ENCODE results near the gene NR6A1.

NR6A1 gene

GRCh38 chr9:124697326-124698200 lies 73.5 kb downstream of the NR6A1 start:
- no peak overlapping the region for H3K4me3 ChIP-seq (ENCODE audit: control insufficient read depth, low read depth, low read length)
- no peak for DNase-seq (ENCODE audit: low read depth)
- no peak for TF ChIP-seq CTCF (IDR thresholded peaks at IDR 0.05; ENCODE audit: control insufficient read depth, insufficient read depth, low read depth, low read length, missing control alignments)

GRCh38 chr9:124696101-124696500 lies 75.0 kb downstream of the NR6A1 start:
- no peak for DNase-seq (ENCODE audit: low read depth)
- TF ChIP-seq CTCF (IDR thresholded peaks at IDR 0.05; ENCODE audit: control insufficient read depth, insufficient read depth, low read depth, low read length, missing control alignments) = no peak
- no peak overlapping the region for H3K4me3 ChIP-seq (ENCODE audit: control insufficient read depth, low read depth, low read length)

GRCh38 chr9:124695280-124695890 lies 75.7 kb downstream of the NR6A1 start:
- no peak overlapping the region for H3K4me3 ChIP-seq (ENCODE audit: control insufficient read depth, low read depth, low read length)
- no peak for DNase-seq (ENCODE audit: low read depth)
- no peak for TF ChIP-seq CTCF (IDR thresholded peaks at IDR 0.05; ENCODE audit: control insufficient read depth, insufficient read depth, low read depth, low read length, missing control alignments)

GRCh38 chr9:124694414-124695279 lies 76.5 kb downstream of the NR6A1 start:
- no peak overlapping the region for H3K4me3 ChIP-seq (ENCODE audit: control insufficient read depth, low read depth, low read length)
- TF ChIP-seq CTCF (IDR thresholded peaks at IDR 0.05; ENCODE audit: control insufficient read depth, insufficient read depth, low read depth, low read length, missing control alignments) = no peak
- DNase-seq (ENCODE audit: low read depth) = no peak

GRCh38 chr9:124693403-124693802 lies 77.7 kb downstream of the NR6A1 start:
- TF ChIP-seq CTCF (IDR thresholded peaks at IDR 0.05; ENCODE audit: control insufficient read depth, insufficient read depth, low read depth, low read length, missing control alignments) = no peak
- no peak overlapping the region for H3K4me3 ChIP-seq (ENCODE audit: control insufficient read depth, low read depth, low read length)
- DNase-seq (ENCODE audit: low read depth) = no peak

GRCh38 chr9:124688238-124688904 lies 82.7 kb downstream of the NR6A1 start:
- no peak for DNase-seq (ENCODE audit: low read depth)
- TF ChIP-seq CTCF (IDR thresholded peaks at IDR 0.05; ENCODE audit: control insufficient read depth, insufficient read depth, low read depth, low read length, missing control alignments) = no peak
- H3K4me3 ChIP-seq (ENCODE audit: control insufficient read depth, low read depth, low read length) = no peak overlapping the region
